ENCODE data around the gene ABCC8.

ABCC8 gene

DNA sequence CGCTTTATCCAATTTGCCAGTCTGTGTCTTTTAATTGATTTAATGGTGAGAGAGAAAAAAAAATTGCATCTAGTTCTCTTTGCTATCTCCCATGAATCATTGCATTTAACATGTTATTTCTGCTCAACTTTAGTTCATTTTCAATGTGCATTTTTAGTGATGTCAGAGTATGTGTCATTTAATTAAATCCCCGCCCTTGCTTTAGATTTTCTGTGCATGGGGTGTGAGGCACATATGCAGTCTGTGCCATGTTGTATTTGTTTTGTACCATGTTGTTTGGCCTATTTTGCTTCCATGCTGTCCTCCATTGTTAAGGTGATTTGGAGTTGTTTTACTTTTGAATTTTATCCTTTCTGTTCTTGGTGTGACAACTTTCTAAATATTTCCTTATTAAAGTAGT, 133.4 kb downstream of the ABCC8 start:
- no peak for DNase-seq
